GM12801 (cell line): ENCODE measurements around the gene ISG20L2.

ENCODE experiments used
- CTCF ChIP-seq: IDR thresholded peaks from one replicate; pipeline ENCODE4 v1.5.1; 2011; ENCODE audit warnings: control low read depth; ENCODE audit not compliant: insufficient read length; ENCODE audit errors: extremely low read depth

ISG20L2 gene, protein sequence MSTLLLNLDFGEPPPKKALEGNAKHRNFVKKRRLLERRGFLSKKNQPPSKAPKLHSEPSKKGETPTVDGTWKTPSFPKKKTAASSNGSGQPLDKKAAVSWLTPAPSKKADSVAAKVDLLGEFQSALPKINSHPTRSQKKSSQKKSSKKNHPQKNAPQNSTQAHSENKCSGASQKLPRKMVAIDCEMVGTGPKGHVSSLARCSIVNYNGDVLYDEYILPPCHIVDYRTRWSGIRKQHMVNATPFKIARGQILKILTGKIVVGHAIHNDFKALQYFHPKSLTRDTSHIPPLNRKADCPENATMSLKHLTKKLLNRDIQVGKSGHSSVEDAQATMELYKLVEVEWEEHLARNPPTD

DNA sequence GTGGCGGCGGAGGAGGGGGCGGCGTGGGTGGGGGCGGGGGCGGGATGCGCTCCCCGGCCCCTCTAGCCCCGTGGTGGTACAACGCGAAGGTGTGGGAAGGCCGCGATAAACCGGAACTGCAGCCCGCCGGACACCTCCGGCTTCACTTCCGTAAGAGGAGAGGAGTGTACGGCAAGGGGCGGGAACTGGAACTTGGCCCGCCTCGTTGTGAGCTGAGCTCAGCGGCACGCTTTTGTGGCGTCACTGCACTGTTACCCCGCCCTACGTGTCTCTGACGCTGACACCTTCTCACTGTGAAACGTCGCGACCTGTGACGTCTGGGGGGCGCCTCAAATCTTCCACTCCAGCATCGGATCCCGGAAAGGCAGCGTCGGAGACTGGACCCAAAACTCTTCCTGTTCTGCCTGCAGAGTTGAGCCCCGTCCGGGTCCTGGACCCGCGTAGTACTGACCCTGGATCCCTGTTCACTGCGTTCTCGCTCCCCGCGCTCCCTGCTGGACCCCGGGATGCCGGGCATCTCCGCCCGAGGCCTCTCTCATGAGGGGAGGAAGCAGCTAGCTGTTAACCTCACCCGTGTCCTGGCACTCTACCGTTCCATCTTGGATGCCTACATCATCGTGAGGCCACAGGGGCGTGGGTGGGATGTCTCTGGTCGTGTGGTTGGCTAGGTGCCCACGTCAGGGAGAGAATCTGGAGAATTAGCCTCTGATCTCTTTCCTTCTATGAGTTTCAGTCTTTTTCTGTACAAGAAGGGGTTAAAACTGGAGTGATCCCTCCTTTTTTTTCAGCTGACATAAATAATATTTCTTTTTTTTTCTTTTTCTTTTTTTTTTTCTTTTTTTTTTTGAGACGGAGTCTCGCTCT lies at the start of gene ISG20L2:
Gene ISG20L2 (minus strand): TSS at position 168 of the 864 bp plus-strand sequence. CDS start 1,114 bp downstream, outside the sequence.
- no peak for TF ChIP-seq CTCF

DNA sequence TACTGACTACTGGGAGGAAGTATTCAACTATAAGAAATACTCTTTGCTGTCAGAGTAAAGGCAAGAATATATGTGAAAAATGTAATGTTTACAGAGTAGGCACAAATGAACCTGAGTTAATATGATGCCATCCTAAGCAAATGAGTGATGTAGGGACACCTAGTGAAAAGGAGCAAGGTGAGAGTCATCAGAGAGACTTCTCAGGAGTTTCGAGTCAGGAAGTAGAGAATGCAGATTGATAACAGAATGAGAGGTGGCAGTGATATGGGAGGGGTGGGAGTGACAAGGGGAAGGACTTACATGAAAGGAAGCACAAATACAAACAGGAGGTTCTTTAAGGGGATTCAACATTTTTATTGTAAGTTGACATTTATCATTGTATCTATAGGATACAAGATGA lies 49.0 kb upstream of the ISG20L2 start:
- no peak for TF ChIP-seq CTCF

DNA sequence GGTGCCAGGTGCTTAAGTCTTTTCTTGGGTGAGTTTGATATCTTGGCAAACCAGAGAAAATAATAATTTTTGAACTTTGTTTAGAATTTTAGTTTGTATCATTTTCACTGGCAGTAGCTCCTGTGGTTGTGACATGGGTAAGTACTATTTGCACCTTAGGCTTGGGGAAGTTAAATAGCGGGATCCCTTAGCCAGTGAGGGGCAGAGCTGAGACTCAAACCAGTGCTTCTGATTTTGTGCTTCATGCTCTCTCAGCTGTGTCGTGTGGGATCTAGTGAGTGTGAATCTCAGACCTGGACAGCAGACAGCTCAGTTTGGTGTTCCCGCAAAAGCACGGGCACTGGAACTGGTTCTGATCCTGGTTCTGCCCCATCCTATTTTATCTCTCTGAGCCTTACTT lies 48.4 kb upstream of the ISG20L2 start:
- no peak for TF ChIP-seq CTCF

GRCh38 chr1:156775799-156776198 lies 47.2 kb upstream of the ISG20L2 start:
- no peak for TF ChIP-seq CTCF

GRCh38 chr1:156773607-156774006 lies 45.0 kb upstream of the ISG20L2 start:
- TF ChIP-seq CTCF: no peak

DNA sequence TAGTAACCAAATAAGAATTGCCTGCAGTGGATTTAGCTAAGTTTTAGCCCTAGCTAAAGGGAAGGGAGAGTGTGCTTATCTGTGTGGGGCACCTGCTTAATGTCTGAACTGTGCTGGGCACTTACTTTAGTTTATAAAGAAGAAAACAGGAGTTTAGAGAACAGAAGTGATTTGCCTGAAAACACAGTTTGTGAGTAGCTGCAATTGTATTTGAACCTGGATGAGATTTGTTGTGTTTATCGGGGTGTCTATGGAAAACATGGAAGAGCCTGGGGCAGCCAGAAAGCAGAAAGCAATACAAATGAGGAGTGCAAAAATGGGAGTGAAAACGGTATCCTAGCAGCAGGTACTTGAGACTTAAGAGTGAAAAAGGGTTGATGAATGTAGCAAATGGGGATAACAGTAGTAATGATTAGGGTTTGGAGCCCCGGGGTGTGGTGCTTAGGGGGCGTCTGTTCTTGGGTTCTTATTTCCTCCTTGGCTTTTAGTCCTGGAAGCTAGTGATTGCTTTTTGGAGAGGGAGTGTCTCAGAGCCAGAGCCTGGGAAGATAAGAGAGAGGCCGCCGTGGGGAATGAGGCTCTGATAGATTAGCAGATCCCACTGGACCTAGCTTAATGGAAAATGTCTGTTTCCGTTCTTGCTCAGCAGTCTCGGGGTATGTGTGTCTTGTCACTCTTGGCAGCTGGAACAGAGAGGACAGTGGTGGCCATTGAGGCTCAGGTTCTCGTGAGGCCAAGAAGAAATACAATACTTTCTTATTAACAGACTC lies 44.3 kb upstream of the ISG20L2 start:
- TF ChIP-seq CTCF: no peak

- no peak for TF ChIP-seq CTCF
Observed at GRCh38 chr1:156772222-156772621, 43.7 kb upstream of the ISG20L2 start.
